HepG2 (cell line): ENCODE data around the gene OSER1. TPM values are rescaled to one million over a fixed set of nuclear protein-coding genes. Genes with fewer than 3 reads are reported as not detected.

Experiments used
- ATAC-seq: fragments of 200-7000 bp; cut with Tn5 transposase; 3 replicates; pipeline ENCODE4 v1.9.1; 2020; ENCODE audit warnings: mild to moderate bottlenecking, moderate library complexity
- Bru-seq: library from RNA; stranded (reverse); fragments of 400-500 nt; gene quantifications from one replicate; lab custom pipeline; 2021; lab: Mats Ljungman, UMichigan
- BruChase-seq, 2 experiments: library from RNA; stranded (reverse); fragments of 400-500 nt; gene quantifications; one replicate each; lab custom pipeline; 2021; lab: Mats Ljungman, UMichigan
- BruUV-seq: library from RNA; stranded (reverse); fragments of 400-500 nt; replicated peaks from 2 replicates; lab custom pipeline; 2021; lab: Mats Ljungman, UMichigan
- CTCF ChIA-PET: fragments of 300-600 bp; formaldehyde crosslinking; extraction: SDS; loops from one replicate; lab custom pipeline; 2021; ENCODE audit warnings: low total read pairs, inconsistent platforms, low intra/inter-chr PET ratio; lab: Yijun Ruan, JAX
- POLR2A ChIA-PET: fragments of 350-600 bp; sonication (Branson Sonifier 250); formaldehyde crosslinking; loops from one replicate; lab custom pipeline; 2020; ENCODE audit warnings: antibody characterized with exemption, inconsistent platforms; lab: Yijun Ruan, JAX
- DNase-seq: peaks from one replicate; pipeline ENCODE4 v3.0.0-alpha.2; 2015; ENCODE audit warnings: low spot score
- FAIRE-seq: peaks from 3 replicates; lab custom pipeline; 2011; peaks lifted over from hg19 to GRCh38; lab: Jason Lieb, UNC
- H2AFZ ChIP-seq: one replicate; pipeline ENCODE4 v1.6.1; 2011; ENCODE audit warnings: low read length, inconsistent platforms
- H3K27ac ChIP-seq: fragments of 300-600 bp; 3 replicates; pipeline ENCODE4 v1.8.0; 2011; ENCODE audit warnings: mixed run types, mild to moderate bottlenecking, mixed read lengths, low read length, inconsistent platforms; ENCODE audit not compliant: insufficient read depth; ENCODE audit errors: extremely low read length
- H3K27me3 ChIP-seq, 2 experiments: fragments of 200-600 bp in 1 of 2; 2 replicates in 1 of 2; 3 replicates in 1 of 2; pipeline versions ENCODE4 v1.6.0 to v1.8.0; 2011; ENCODE audit warnings: low read length in 2 of 2, mild to moderate bottlenecking in 2 of 2, moderate library complexity in 2 of 2, inconsistent platforms in 1 of 2; ENCODE audit not compliant: insufficient read depth in 2 of 2, control insufficient read depth in 1 of 2
- H3K36me3 ChIP-seq, 2 experiments: fragments of 200-600 bp in 1 of 2; replicated peaks in 1 of 2; 2 replicates in 1 of 2; 3 replicates in 1 of 2; pipeline versions ENCODE4 v1.5.1 to v1.8.0; 2011; ENCODE audit warnings: low read length in 2 of 2, inconsistent platforms in 1 of 2; ENCODE audit not compliant: insufficient read depth in 2 of 2, control insufficient read depth in 1 of 2
- H3K4me1 ChIP-seq: 2 replicates; pipeline ENCODE4 v1.5.1; 2012; ENCODE audit warnings: low read length, inconsistent platforms; ENCODE audit not compliant: insufficient read depth
- H3K4me2 ChIP-seq: 2 replicates; pipeline ENCODE4 v1.6.0; 2011; ENCODE audit warnings: low read depth, low read length, inconsistent platforms
- H3K4me3 ChIP-seq, 3 experiments: fragments of 200-600 bp in 1 of 3; sonication (generic), shearing (Covaris generic) in 1 of 3; replicated peaks in 1 of 3; 2 replicates each; pipeline ENCODE4 v1.5.1; 2011 to 2016; ENCODE audit warnings: low read length in 3 of 3, inconsistent platforms in 2 of 3, low read depth in 2 of 3, mild to moderate bottlenecking in 2 of 3, control low read depth in 1 of 3, mixed read lengths in 1 of 3; ENCODE audit not compliant: insufficient read depth in 1 of 3
- H3K79me2 ChIP-seq: one replicate; pipeline ENCODE4 v1.6.1; 2011; ENCODE audit warnings: low read length, inconsistent platforms; ENCODE audit not compliant: insufficient read depth
- H3K9ac ChIP-seq: 2 replicates; pipeline ENCODE4 v1.6.0; 2011; ENCODE audit warnings: mild to moderate bottlenecking, low read depth, low read length, inconsistent platforms; ENCODE audit not compliant: insufficient read depth
- H3K9me3 ChIP-seq: 2 replicates; pipeline ENCODE4 v1.5.1; 2012; ENCODE audit warnings: mild to moderate bottlenecking, low read length
- H4K20me1 ChIP-seq: 2 replicates; pipeline ENCODE4 v1.6.0; 2011; ENCODE audit warnings: inconsistent platforms, mild to moderate bottlenecking, low read length, moderate library complexity; ENCODE audit not compliant: insufficient read depth
- ELF1 ChIP-seq: sonication (generic); formaldehyde crosslinking; IDR thresholded peaks from 2 replicates; pipeline ENCODE4 v1.4.0; 2020; ENCODE audit warnings: missing genetic modification reagents
- FOXM1 ChIP-seq: sonication (generic); formaldehyde crosslinking; IDR thresholded peaks from 2 replicates; pipeline ENCODE4 v1.5.0; 2020; ENCODE audit warnings: missing genetic modification reagents
- FOXP1 ChIP-seq, 2 experiments: fragments of 450-650 bp in 1 of 2; IDR thresholded peaks; 2 replicates each; pipeline ENCODE4 v1.6.1; 2017 to 2018; ENCODE audit warnings: antibody characterized with exemption in 1 of 2
- IKZF5 ChIP-seq: IDR thresholded peaks from 2 replicates; pipeline ENCODE4 v1.6.1; 2018; ENCODE audit warnings: missing genetic modification reagents, mild to moderate bottlenecking, missing compliant biosample characterization
- KAT8 ChIP-seq: IDR thresholded peaks from 2 replicates; pipeline ENCODE4 v1.6.1; 2016; ENCODE audit warnings: missing genetic modification reagents, missing compliant biosample characterization
- NR1H2 ChIP-seq: sonication (generic); formaldehyde crosslinking; IDR thresholded peaks from 2 replicates; pipeline ENCODE4 v1.8.1; 2022; ENCODE audit warnings: low read depth, missing genetic modification reagents, borderline replicate concordance
- RBM39 ChIP-seq: fragments of 200-400 bp; formaldehyde crosslinking; IDR thresholded peaks from one replicate; pipeline ENCODE4 v1.6.1; 2018; ENCODE audit warnings: antibody characterized with exemption, mild to moderate bottlenecking, low read depth, low read length; ENCODE audit not compliant: poor library complexity, severe bottlenecking
- ZNF281 ChIP-seq: sonication (generic); formaldehyde crosslinking; IDR thresholded peaks from 2 replicates; pipeline ENCODE4 v1.4.0; 2020; ENCODE audit warnings: missing genetic modification reagents, borderline replicate concordance
- ZNF607 ChIP-seq: sonication (generic); formaldehyde crosslinking; IDR thresholded peaks from 2 replicates; pipeline ENCODE4 v1.5.1; 2020; ENCODE audit warnings: missing genetic modification reagents, mild to moderate bottlenecking, borderline replicate concordance
- ZUFSP ChIP-seq: sonication (generic); formaldehyde crosslinking; IDR thresholded peaks from 2 replicates; pipeline ENCODE4 v1.9.0; 2021; ENCODE audit warnings: missing genetic modification reagents, mild to moderate bottlenecking, borderline replicate concordance
- WGBS: methylation state at CpG from one replicate; pipeline ENCODE4 v1.1.6; 2017; ENCODE audit warnings: low lambda C conversion rate; 5-methylcytosine and 5-hydroxymethylcytosine counted together
- in situ Hi-C: cut with HindIII; loops from 2 replicates; pipeline ENCODE4 v1.10.0; 2017; ENCODE audit warnings: low pct_unique_long_range_greater_than_20kb; ENCODE audit not compliant: extremely low pct_ligation_motif_present
- intact Hi-C: fragments of 100-400 bp; cut with micrococcal nuclease; formaldehyde crosslinking; loops from one replicate; pipeline ENCODE4 v1.10.0; 2022; ENCODE audit not compliant: unreplicated experiment
- long read RNA-seq, 2 experiments: library from RNA in 1 of 2; library from polyadenylated mRNA in 1 of 2; stranded (forward) in 1 of 2; unstranded in 1 of 2; transcript quantifications; one replicate each; pipeline ENCODE4 v2.0.0, GENCODE V29; 2019 to 2022
- polyA minus RNA-seq, 3 experiments: library from RNA; depleted of rRNA, polyadenylated mRNA; stranded (reverse); fragments of >200 nt; gene quantifications; 2 replicates each; pipeline ENCODE4 v1.2.3, GENCODE V29; 2011; ENCODE audit warnings: low replicate concordance in 1 of 3
- polyA plus RNA-seq, 8 experiments: library from polyadenylated mRNA; depleted of rRNA in 3 of 8; stranded (reverse) in 7 of 8; unstranded in 1 of 8; fragments of >200 nt; fragmentation: Illumina TruSeq in 4 of 8; extraction: Trizol in 4 of 8; gene quantifications; 2 replicates each; pipeline versions ENCODE4 v1.2.1 to v1.2.3, GENCODE V29; 2011 to 2016; ENCODE audit warnings: low read depth in 4 of 8, missing spikeins in 1 of 8, mixed read lengths in 1 of 8; ENCODE audit not compliant: insufficient read depth in 1 of 8
- total RNA-seq, 5 experiments: library from RNA; depleted of rRNA; stranded (reverse); fragments of >200 nt; fragmentation: Illumina TruSeq; extraction: Trizol; gene quantifications; 2 replicates each; pipeline ENCODE4 v1.2.3, GENCODE V29; 2016; ENCODE audit warnings: low read depth in 1 of 5

OSER1 gene
- total RNA-seq (2016; rRNA removed; fragmentation: Illumina TruSeq; extraction: Trizol) (71.2 and 92.8 TPM in 2 replicates), polyA plus RNA-seq (2011; rRNA removed) (67.0 and 71.5 TPM in 2 replicates), polyA minus RNA-seq (2011; rRNA and poly(A)+ RNA removed; ENCODE audit: low replicate concordance) (42.9 and 49.7 TPM in 2 replicates), Bru-seq, nascent RNA (percentile 97 among the genes with signal in this experiment), BruChase-seq, experiment 1, labeled RNA remaining after a 6-hour chase (percentile 88 among the genes with signal in this experiment), BruChase-seq, experiment 2, labeled RNA remaining after a 2-hour chase (percentile 93 among the genes with signal in this experiment)
- total RNA-seq (2016; cell fraction: cytosol; rRNA removed; fragmentation: Illumina TruSeq; extraction: Trizol; ENCODE audit: low read depth), result 47.2 and 53.9 TPM in 2 replicates
- total RNA-seq (2016; cell fraction: insoluble cytoplasmic fraction; rRNA removed; fragmentation: Illumina TruSeq; extraction: Trizol), result 68.4 and 97.8 TPM in 2 replicates
- 55.7 and 63.5 TPM in 2 replicates for total RNA-seq (2016; cell fraction: membrane; rRNA removed; fragmentation: Illumina TruSeq; extraction: Trizol)
- total RNA-seq (2016; cell fraction: nucleus; rRNA removed; fragmentation: Illumina TruSeq; extraction: Trizol), result 43.8 and 44.3 TPM in 2 replicates
- 45.9 and 56.3 TPM in 2 replicates for polyA plus RNA-seq (2011; cell fraction: cytosol; rRNA removed)
- polyA plus RNA-seq (2011; cell fraction: nucleus; rRNA removed), result 61.9 and 63.0 TPM in 2 replicates
- 47.9 and 61.6 TPM in 2 replicates for polyA plus RNA-seq (2012)
- polyA plus RNA-seq (2016; cell fraction: cytosol; fragmentation: Illumina TruSeq; extraction: Trizol; ENCODE audit: low read depth), result 20.0 and 20.3 TPM in 2 replicates
- polyA plus RNA-seq (2016; cell fraction: insoluble cytoplasmic fraction; fragmentation: Illumina TruSeq; extraction: Trizol; ENCODE audit: low read depth), result 76.4 and 82.6 TPM in 2 replicates
- polyA plus RNA-seq (2016; cell fraction: membrane; fragmentation: Illumina TruSeq; extraction: Trizol; ENCODE audit: low read depth), result 22.2 and 23.0 TPM in 2 replicates
- polyA plus RNA-seq (2016; cell fraction: nucleus; fragmentation: Illumina TruSeq; extraction: Trizol; ENCODE audit: insufficient read depth, low read depth), result 77.5 and 79.8 TPM in 2 replicates
- 32.4 and 37.8 TPM in 2 replicates for polyA minus RNA-seq (2011; cell fraction: cytosol; rRNA and poly(A)+ RNA removed)
- polyA minus RNA-seq (2011; cell fraction: nucleus; rRNA and poly(A)+ RNA removed), result 18.4 and 28.8 TPM in 2 replicates
- long read RNA-seq, experiment 1, transcript OSER1-201 (4 exons, 1,572 nt), result major isoform, 104 of 122 reads
- long read RNA-seq, experiment 1, partial matches to known transcripts, result 9 of 122 reads
- long read RNA-seq, experiment 1, other reads (novel, unspliced or antisense), result 9 of 122 reads
- long read RNA-seq, experiment 2, transcript OSER1-201 (4 exons, 1,572 nt), result major isoform, 83 of 120 reads
- long read RNA-seq, experiment 2, partial matches to known transcripts, result 15 of 120 reads
- long read RNA-seq, experiment 2, other reads (novel, unspliced or antisense), result 22 of 120 reads

DNA sequence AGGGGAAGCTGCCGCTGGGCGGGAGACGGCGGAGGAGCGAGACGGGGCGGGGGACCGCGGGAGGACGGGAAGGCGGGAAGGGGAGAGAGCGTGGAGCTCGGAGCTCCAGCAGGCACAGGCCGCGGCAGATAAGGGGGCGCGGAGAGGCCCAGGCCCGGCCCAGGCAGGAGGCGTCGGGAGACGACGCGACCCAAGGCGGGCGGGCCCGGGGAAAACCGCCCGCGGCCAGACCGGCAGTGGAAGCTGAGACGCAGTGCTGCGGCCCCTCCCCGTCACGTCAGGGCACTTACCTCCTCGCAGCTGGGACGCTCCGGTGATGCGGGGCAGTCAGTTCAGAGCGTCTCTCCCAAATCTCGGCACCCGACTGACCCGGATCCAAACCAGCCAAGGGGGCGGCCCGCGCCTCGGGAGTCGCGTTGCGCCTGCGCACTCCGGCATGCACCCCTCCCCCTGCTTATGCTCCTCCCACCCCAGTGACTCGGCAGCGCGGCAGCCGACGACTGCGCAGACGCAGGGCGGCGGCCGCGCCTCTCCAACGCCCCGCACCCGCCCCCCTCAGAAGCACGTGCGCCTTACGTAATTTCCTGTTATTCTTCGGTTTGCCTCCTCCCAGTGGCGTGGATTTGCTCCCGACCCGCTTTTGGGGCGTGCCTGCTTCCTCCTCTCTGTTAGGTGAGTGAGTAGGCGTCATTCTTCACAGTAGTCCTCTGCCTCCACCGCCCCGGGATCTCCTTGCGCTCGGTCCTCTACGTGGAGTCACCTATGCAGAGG is at the start of gene OSER1:
Gene OSER1, minus strand, starts transcription at position 366 of the 771 bp plus-strand sequence. CDS start 3,814 bp downstream, outside the sequence.
- H3K27me3 ChIP-seq, result no peaks in the 10 kb centered on the region; a peak in 1 of 5 replicates
- FAIRE-seq (peak; percentile 94), DNase-seq (peak; percentile 99), ATAC-seq (peak; percentile 91)
- H3K27ac ChIP-seq, result peak within 1 kb of the TSS; percentile 87
- peak within 1 kb of the TSS; percentile 94 for H3K4me2 ChIP-seq
- ChIA-PET POLR2A (interaction anchor here (0.9 to 1.4 kb wide), 8 partner anchors 99 to 310 kb away, joined by 3 to 5 read pairs (median 4); partner anchors contain the start of gene TTPAL), CTCF (no interaction called here)
- BruUV-seq, result no TSS peak
- 1% methylated on average over 45 of the region's 79 CpGs for WGBS
- intact Hi-C loops (loop anchor here (1.0 to 10.0 kb wide), 3 partner anchors 145 to 674 kb away; partner anchors contain the start of genes HNF4A and YWHAB), in situ Hi-C loops (no loop called here)
- no peaks in the 10 kb centered on the region for H3K9me3 ChIP-seq
- H3K4me1 ChIP-seq, result peaks cover 53% of the 10 kb centered on the region
- H3K9ac ChIP-seq, result peak within 1 kb of the TSS; percentile 96
- H3K36me3 ChIP-seq, result 0 out of 5 replicates have a peak, but pooled peaks cover 0 to 2% of the 10 kb centered on the region in 2 experiments
- H4K20me1 ChIP-seq, result peaks cover 44% of the 10 kb centered on the region
- peaks cover 57% of the 10 kb centered on the region for H3K79me2 ChIP-seq
- peak within 1 kb of the TSS; percentile 2 for H2AFZ ChIP-seq
- H3K4me3 ChIP-seq, result peak within 1 kb of the TSS; percentile 91 to 96 (median 92)
- TF ChIP-seq IKZF5 (CRISPR knock-in tag) (peak; percentile 89), ZUFSP (no peak), ZNF607 (CRISPR knock-in tag) (peak; percentile 88), RBM39 (peak; percentile 93), ZNF281 (CRISPR knock-in tag) (peak; percentile 94), KAT8 (CRISPR knock-in tag) (peak; percentile 92), ELF1 (CRISPR knock-in tag) (peak; percentile 68), FOXP1 (IDR thresholded peaks at IDR 0.05) (no peak), FOXP1 (CRISPR knock-in tag; IDR thresholded peaks at IDR 0.05) (peak; percentile 72), FOXM1 (peak; percentile 82), NR1H2 (CRISPR knock-in tag) (no peak)
